BE2C (cell line): Measurements from ENCODE around the gene DRC3.

Experiments used
- DNase-seq: peaks from one replicate; pipeline ENCODE4 v3.0.0-alpha.2; 2020
- H3K27me3 ChIP-seq: fragments of 250-450 bp; sonication (Bioruptor Pico); 2 replicates; pipeline ENCODE4 v1.5.1; 2020; ENCODE audit warnings: mild to moderate bottlenecking
- H3K36me3 ChIP-seq: fragments of 250-450 bp; sonication (Bioruptor Pico); 2 replicates; pipeline ENCODE4 v1.5.1; 2020; ENCODE audit warnings: mild to moderate bottlenecking
- H3K4me1 ChIP-seq: fragments of 250-450 bp; sonication (Bioruptor Pico); 2 replicates; pipeline ENCODE4 v1.5.1; 2020
- H3K4me3 ChIP-seq: 2 replicates; pipeline ENCODE4 v1.5.1; 2011; ENCODE audit warnings: low read depth, low read length
- H3K9me3 ChIP-seq: fragments of 250-450 bp; sonication (Bioruptor Pico); 2 replicates; pipeline ENCODE4 v1.5.1; 2020
- CTCF ChIP-seq: IDR thresholded peaks from 2 replicates; pipeline ENCODE4 v1.5.1; 2012; ENCODE audit warnings: mild to moderate bottlenecking, low read depth, low read length

The DRC3 gene

GRCh38 chr17:18041776-18042175, 69.1 kb downstream of the DRC3 start:
- no peaks in the 10 kb centered on the region for H3K27me3 ChIP-seq
- H3K4me1 ChIP-seq, result no peaks in the 10 kb centered on the region
- no peak for TF ChIP-seq CTCF
- no peak overlapping the region for H3K4me3 ChIP-seq
- DNase-seq, result no peak
- no peaks in the 10 kb centered on the region for H3K9me3 ChIP-seq
- no peaks in the 10 kb centered on the region for H3K36me3 ChIP-seq

GRCh38 chr17:18042983-18043382, 70.3 kb downstream of the DRC3 start:
- DNase-seq, result no peak
- TF ChIP-seq CTCF, result no peak
- Histone ChIP-seq H3K36me3 (no peaks in the 10 kb centered on the region), H3K4me1 (no peaks in the 10 kb centered on the region), H3K9me3 (no peaks in the 10 kb centered on the region), H3K4me3 (no peak overlapping the region), H3K27me3 (no peaks in the 10 kb centered on the region)

GRCh38 chr17:18043491-18043890, 70.8 kb downstream of the DRC3 start:
- no peak overlapping the region for H3K4me3 ChIP-seq
- no peak for DNase-seq
- H3K27me3 ChIP-seq, result no peaks in the 10 kb centered on the region
- no peaks in the 10 kb centered on the region for H3K9me3 ChIP-seq
- no peaks in the 10 kb centered on the region for H3K36me3 ChIP-seq
- no peak for TF ChIP-seq CTCF
- no peaks in the 10 kb centered on the region for H3K4me1 ChIP-seq

- H3K9me3 ChIP-seq, result no peaks in the 10 kb centered on the region
- H3K4me3 ChIP-seq, result no peak overlapping the region
- no peaks in the 10 kb centered on the region for H3K27me3 ChIP-seq
- DNase-seq, result no peak
- TF ChIP-seq CTCF, result no peak
- no peaks in the 10 kb centered on the region for H3K4me1 ChIP-seq
- no peaks in the 10 kb centered on the region for H3K36me3 ChIP-seq
These were observed 71.9 kb downstream of the DRC3 start for GRCh38 chr17:18044609-18045008.

- Histone ChIP-seq H3K27me3 (no peaks in the 10 kb centered on the region), H3K36me3 (no peaks in the 10 kb centered on the region), H3K9me3 (no peaks in the 10 kb centered on the region), H3K4me1 (no peaks in the 10 kb centered on the region), H3K4me3 (no peak overlapping the region)
- no peak for DNase-seq
- TF ChIP-seq CTCF, result no peak
These were observed 73.2 kb downstream of the DRC3 start for GRCh38 chr17:18045691-18046350.

GRCh38 chr17:18055597-18055996, 82.9 kb downstream of the DRC3 start:
- Histone ChIP-seq H3K4me3 (no peak overlapping the region), H3K27me3 (no peaks in the 10 kb centered on the region), H3K9me3 (no peaks in the 10 kb centered on the region), H3K36me3 (no peaks in the 10 kb centered on the region), H3K4me1 (no peaks in the 10 kb centered on the region)
- DNase-seq, result no peak
- no peak for TF ChIP-seq CTCF
